COR-L47 (cell line): Measurements from ENCODE around the gene WDR1.

Experiments used
- DNase-seq: peaks from one replicate; lab custom pipeline; 2025; lab: John Stamatoyannopoulos, UW

WDR1 gene

DNA sequence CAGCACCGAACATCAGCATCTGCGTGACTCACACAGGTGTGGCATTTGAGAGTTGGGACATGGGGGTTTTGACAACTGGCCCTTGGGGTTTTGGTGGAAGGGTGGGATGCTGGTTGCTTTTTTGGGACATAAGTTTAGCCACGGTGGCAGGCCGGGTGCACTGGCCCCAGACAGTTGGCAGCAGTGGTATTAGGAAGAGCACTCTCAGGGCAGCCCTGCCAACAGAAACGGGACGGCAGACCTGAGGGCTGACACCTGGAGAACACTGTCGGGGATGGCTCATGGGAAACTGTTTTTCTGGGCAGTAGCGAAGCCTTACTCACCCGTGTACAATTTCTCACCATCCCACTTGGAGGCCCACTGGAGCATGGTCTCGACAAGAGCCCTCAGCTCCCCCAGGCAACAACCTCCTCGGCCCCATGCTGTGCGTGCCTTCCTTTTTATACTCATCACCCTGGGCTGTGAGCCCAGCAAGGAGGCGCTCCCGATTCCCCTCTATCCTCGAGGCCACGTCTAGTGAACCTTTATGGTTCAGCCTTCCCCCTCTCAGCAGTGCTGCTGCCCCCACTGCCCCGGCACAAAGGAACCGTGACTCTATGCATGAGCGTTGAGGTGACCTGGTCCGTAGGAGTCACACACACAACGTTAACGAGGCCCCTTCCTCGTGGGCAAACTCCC lies 30.6 kb downstream of the WDR1 start:
- no peak for DNase-seq

DNA sequence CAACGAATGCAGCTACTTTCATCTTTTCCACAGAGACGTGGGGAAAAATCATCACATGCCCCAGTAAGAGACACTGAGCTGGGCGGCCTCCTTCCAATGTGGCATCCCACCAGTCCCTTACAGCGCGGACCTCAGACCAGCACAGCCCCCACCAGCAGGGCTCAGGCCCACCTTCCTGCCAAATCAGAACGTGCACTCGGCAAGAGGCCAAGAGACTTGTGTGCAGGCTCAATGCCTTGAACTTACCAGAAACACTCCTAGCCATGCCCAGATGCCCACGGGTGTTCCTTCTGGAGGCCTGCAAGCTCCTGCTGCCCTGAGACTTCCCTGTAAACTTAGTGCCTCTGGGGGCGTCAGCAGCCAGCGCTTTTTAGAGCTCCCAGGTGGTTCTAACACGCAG lies 31.2 kb downstream of the WDR1 start:
- no peak for DNase-seq

DNA sequence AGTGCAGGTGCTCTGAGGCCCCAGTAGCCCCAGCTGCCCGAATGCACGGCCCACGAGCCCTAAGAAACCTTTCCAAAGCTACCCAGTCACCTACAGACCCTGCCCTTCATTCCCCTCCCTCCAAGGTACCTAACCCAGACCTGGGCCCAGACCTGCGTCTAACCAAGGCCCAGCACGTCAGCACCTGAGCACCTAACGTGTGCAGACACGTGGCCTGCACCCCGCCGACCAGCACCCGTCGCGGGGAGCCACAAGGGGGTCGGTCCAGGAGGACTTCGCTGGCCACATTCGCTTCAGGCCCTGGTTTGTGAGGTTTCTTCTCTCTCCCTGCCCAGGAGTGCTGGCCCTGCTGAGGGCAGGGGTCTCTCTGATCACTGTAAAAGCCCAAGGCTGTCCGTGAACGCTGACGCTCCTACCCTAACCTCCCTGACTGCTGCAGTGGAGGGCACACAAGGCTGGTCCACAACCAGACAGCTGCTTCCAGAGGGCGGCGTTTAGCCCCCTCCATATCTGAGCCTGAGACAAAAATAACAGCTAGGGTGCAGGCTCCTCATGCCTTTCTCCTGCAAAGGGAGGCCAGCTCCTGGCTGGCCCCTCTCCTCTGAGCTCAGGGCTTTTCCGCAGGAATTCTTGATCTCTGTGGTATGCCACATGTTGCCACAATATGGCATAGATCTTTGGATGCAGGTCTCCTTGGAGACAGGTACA lies 31.8 kb downstream of the WDR1 start:
- no peak for DNase-seq

DNA sequence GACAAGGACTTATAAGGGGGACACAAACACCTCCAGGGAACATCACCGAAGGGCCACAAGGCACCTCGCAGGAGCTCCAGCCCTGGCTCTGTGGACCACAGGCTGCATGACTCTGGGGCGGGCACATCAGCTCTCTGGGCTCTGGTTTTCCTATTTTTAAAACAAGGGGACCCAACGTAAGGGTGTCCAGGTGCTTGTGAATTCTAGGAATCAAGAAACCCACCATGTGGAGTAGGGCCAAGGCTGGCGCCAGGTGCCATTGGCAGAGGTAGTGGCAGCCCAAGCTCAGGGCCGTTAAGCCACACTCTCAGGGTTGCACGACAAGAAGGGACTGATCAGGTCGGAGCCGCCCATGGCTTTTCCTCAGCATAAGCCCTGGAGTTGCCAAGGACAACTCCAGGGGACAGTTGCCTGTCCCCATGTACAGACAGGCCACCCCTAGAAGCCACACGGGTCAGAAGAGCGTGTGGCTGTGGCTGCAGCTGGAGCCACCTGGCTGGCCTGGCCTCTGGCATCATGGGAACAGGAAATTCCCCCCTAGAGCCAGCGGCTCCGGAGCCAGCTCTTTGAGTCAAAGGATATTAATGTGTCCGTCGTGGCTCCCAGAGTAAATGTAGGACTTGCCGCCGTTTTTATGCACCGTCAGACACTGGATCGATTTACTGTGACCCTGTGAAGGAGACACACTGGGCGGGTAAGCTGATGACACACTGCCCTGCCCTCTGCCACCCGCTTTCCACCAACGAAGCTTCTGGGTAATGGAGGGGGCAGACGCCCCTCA lies 32.5 kb downstream of the WDR1 start:
- no peak for DNase-seq

DNA sequence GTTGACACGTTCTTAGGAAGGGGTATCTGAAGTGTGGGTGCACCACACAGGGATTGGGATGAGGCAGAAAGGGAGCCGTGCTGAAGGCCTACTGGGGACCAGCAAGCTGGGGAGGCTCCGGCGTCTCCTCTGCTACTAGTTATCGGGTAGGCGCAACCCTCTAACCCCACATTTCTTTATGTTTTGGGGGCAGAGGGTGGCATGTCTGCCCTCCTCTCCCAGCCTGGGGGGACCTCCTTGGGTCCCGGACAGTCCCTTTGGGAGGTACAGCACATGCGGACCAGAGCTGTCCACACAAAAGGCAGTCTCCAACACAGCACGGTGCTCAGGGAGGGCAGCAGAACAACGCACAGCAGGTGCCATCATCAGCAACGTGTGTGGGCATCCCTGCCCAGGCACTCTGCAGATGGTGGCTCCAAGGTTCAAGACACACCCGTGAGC lies 33.2 kb downstream of the WDR1 start:
- DNase-seq: no peak

DNA sequence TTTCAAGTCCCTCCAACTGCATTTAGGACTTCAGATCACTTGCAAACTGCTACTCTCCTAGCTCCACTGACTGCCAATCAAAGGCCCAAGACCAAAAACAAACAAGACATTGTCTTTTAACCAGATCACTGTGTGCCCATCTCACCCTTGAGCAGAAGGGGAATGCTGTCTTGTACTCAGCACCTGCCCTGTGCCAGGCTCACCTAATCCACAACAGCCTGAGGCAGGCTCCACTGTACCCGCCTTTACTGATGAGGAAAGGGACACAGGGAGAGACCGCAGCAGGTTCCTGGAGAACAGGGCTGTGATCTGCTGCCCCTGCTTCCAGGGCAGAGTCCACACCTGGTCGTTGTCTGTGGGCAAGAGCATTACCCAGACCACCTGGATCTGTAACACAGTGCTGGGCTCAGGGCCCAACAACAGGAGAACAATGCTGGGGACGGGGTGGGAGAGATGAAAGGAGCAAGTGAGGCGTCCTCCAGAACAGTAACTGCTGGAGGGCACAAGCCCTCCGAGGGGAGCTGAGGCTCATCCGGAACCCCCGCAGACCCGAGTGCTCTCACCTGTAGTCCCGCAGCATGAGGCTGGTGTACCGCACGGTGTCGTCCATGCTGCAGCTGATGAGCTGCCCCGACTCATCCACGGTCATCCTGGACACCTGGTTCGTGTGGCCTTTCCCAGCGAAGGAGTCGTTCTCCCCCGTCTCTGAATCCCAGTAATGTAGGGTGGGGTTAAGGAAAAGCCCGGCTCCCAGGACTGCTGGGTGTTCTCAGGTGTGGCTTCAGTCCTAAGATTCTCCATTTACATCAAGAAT lies 33.9 kb downstream of the WDR1 start:
- no peak for DNase-seq

DNA sequence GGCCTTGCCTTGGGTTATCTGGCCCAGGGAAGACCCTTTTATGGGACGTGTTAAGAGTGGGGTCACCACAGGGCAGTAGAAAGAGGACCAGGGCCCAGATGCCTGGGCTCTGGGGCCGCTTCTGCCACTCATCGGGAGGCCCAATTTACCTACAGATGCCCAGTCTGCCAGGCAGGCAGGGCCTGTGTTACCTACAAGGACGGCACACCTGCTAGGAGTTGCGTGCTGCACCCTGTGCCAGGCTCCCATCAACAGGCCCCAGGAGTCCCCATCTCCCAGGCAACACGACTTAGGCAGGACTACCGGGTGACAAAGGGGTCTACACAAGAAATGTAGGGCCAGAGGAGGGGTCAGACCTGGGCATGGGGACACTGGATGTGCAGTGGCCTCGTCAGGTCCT lies 34.6 kb downstream of the WDR1 start:
- no peak for DNase-seq

DNA sequence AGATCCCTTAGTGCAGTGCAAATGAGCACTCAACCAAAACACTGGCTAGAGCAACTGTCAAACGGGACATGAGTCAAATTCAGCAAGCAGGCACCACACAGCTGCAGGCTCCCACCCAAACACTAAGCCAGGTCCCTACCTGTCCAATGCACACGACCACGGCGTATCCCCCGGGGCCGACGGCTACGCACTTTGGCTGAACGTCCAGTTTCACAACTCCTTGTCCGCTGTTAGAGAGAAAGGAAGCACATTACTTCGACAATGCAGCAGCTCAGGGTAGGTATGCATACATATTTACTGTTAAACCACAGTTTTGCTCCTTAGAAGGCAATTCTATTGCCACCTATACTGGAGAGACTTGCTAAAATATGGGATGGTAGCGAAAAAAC lies 35.4 kb downstream of the WDR1 start:
- DNase-seq: no peak

DNA sequence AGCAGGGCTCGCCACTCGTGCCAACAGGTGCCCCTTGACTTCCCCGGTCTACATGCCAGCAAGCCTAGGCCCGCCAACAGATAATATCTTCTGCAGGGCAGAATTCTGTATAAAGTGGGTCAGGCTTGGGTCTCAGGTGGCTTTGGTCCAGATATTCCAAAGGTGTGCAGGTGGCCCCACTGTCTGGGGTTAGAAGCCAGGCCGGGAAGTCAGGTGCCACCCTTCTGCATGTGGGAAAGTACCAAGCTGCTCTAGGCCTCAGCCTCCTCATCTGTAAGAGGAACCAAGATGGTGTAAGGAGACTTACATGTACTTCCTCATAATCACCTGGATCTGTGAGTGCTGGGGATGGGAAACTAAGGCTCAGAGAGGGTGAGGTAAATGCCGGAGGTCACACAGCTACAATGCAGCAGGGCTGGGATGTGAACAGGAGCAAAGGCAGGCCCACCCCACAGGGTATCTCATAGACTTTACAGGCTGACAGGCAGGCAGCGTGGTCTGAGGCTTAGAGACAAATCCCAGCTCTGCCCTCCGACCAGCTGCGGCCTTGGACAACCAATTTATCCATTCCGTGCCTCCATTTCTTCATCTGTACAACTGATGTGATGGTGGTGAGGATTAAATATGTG lies 35.9 kb downstream of the WDR1 start:
- no peak for DNase-seq

DNA sequence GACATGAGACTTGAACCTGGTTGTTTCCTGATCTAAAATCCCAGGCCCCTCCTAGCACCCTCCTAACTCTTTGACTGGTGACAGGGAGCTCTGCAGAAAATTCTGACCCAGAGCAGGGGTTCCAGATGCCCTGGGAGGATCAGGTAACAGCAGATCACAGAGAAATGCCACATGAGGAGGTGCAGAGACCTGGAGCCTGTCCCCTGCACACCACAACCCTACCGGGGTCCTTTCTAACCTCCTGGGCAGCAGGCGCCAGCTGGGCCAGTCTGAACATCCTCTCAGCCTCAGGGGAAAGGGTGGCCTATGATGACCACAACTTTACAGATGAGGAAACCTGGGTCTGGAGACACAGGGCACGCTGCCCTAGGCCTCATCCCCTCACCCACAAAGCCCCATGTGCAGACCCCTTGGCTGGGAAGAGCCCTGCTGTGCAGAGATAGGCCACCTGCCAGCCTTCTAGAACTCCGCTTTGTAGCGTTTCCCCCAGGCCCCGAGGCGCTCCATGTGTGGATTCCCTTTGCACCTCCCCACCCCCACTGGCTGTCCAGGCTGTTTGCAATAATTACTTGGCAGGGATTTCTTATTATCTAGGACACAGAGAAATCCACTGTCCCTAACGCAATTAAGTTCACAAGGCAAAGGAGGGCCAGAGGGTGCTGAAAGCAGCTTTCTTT lies 36.5 kb downstream of the WDR1 start:
- no peak for DNase-seq

DNA sequence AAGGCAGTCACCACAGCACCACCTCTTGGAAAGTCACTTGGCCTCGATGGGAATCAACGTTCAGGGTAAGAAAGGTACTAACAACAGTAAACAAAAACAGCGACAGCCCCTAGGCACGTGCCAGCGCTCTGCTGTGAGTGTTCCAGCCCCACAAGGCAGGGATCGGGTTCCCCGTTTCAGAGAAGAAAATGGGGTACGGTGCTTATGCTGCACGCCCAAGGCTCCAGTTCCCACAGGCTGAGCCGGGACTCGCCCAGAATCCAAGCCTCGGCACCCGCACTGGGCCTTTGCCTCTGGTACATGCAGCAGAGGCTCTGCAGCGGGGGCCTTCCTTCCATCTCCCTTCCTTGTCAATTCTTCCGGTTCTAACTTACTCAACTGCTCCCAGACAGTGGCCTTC lies 37.3 kb downstream of the WDR1 start:
- DNase-seq: no peak

DNA sequence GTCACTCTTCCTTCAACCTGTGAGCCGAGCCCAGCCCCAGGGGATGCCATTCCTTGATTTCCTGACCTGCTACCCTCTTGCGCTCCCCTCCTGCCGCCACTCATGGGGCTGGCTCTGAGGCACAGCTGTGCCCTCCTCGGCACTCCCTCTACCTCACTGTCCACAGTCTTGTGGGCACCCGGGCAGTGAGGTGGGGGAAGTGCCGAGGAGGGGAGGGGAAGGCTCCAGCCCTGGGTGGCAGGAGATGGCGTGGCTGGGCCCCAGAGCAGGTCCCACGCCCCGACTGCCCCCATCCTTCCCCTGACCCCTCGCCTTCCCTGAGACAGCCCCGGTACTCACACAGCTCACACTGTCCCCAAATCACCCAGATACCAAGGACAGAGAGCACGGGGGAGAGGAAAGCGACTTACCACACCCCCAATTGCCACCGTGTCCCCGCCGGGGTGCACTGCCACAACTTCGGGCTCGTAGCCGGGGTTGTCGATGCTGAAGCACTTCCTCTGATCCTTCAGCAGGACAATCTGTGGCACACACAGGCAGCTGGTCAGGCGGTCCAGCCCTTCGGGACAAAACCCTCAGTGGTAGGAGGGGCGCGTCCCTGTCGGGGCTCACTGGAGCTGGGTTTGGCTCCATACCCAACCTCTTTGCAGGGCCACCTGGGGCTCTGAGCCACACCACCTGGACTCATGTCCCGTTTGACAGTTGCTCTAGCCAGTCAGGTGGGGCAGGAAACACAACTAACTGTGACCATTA lies 37.9 kb downstream of the WDR1 start:
- no peak for DNase-seq

DNA sequence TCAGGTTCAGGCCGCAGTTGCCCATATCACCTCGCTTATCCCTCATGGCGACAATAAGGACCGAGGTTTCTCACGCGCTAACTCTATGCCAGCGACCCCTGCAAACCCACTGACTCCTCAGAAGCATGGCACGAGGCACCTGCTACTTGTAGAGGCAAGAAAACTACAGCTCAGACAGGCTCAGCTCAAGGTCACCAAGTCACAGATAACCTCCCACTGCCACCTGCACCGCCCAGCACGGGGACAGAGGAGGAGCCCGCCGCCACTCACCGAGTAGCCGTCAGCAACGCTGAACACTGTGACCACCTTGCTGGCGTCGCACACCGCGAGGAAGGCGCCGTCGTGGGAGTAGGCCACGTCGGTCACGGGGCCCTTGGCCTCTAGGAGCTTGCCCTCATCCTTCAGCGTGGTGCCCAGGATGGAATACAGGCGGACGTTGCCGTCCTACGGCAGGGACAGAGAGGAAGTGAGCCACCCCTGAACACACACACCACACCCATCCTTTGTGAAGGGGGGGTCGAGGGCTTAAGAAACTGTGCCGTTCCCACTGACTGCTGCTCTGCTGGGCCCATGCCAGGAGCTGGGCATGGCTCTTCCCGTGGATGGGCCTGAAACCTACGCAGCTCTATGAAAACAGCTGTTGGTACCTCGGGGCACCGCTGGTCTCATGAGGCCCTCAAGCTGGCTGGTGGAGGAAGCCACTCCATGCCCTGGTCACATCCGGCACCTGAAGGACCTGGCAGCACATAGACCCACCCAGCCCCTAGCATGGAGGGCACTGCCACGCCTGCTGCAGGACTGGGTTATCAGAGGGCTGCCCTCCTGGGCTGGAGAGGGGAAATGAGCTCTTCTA lies 38.9 kb downstream of the WDR1 start:
- no peak for DNase-seq

DNA sequence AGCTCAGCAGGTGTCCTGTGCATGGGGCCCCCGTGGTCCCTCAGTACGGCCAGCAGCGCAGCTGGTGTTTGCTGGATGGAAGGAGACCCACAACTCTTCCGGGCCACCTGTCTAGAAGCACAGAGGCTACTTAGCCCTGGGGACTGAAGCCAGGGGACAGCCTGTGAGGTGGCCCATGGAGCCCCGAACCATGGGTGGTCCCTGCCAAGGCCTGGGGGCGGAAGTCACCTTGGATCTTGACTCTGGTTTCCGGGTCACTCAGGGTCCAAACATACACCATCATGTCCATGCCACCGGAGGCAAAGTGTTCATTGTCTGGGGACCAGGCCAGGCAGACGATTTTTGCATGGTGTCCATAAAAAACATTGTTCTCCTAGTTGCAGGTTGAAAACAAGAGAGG lies 39.5 kb downstream of the WDR1 start:
- no peak for DNase-seq

DNA sequence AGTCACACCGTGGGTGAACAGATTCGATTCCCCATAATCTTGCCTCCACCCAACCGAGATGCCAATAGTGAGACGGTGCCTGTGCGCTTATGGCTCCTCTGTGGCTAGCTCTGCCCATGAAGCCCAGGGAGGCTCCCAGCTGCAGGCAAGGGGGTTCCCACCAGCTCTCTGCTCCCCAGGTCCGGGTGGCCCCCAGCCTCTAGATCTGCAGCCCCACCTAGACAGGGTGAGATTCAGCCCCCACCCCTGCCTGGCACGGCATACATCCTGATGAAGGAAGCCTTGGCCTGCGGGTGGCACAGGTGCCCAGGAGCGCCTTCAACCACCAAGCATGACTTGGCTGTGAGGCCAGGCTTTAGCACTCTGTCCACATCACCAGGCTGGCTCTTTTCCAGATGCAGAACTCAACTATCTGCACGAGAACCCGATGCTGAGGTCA lies 40.6 kb downstream of the WDR1 start:
- DNase-seq: no peak

DNA sequence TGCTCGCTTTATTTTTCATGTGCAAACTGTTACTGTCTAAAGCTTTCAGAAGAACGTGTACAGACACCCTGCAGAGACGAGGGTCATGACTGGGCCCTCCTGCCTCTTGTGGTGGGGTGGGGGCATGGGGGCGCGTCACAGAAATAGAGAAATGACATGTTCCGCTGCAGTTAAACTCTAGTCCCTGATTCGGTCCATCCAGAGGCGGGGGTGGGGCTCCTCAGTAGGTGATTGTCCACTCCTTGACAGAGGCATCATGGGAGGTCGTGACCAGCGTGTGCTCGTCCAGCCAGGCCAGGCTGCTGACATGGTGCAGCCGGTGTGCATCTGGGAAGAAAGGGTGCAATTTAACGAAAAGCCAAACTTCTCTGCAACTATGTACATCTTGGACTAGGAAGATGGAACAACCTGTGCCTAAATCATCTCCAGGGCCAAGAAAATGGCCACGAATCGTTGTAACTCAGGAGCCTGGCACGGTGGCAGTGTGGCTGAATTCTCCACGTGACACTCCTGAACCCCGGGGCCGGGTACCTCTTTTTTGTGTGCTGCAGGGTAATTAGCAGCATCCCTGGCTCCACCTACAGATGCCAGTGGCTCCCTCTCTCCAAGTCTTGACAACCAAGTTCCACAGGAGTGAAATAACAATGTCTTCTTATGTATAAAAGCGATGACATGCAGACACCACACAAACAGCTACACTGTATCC lies 41.3 kb downstream of the WDR1 start:
- DNase-seq: no peak

DNA sequence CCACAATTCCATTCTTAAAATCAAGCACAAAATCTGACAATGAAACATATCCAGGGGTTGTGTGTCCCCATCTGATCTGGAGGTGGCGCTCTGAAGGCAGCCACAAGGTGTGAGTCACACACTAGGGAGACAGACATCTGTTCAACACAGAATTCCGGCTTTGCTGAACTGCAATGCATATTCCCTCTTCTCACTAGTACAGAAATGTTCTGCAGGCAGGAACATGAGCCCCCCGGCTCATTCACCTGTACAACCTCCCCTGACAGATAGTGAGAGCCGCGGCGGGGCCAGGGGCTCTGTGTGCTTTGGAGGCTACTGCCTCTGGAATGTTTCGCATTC lies 41.9 kb downstream of the WDR1 start:
- no peak for DNase-seq

DNA sequence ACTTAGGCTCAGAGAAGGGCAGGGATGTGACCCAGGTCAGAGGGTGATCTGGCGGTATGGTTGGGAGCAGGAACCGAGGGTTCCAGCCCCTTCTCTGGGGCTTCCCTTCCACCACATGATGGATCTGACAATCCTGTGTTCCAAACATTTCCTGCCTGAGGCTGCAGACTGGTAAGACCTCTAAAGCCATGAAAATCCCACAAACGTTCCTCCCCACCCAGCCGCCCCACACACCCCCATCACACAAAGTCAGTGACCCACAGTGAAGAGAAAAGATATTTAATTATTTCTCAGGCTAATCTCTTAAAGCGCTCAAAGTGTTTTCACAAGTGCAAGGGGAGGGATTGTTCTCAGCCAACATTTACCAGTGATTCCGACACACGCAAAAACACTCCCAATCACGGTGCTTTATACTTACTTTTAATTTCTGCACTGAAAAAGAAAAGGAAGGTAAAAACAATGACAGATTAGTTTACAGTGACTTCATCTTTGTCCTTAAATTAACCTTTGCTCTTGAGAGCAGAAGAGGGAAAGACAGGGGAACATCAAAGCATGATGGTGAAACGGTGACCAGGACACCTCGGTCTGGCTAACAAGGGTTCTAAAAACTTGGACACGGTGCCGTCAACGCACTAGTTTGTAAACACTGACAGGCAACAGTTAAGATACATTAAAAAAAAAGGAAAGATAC lies 42.4 kb downstream of the WDR1 start:
- no peak for DNase-seq
